H1 (cell line): ENCODE results near the gene CTDSP1. TPM values are rescaled to one million over a fixed set of nuclear protein-coding genes. Genes with fewer than 3 reads are reported as not detected.

Source experiments
- SP1 ChIP-seq: IDR thresholded peaks from 2 replicates; pipeline ENCODE4 v1.6.1; 2011; ENCODE audit warnings: low read depth, low read length
- polyA plus RNA-seq, 7 experiments: library from polyadenylated mRNA; depleted of rRNA in 3 of 7; stranded (reverse) in 5 of 7; unstranded in 2 of 7; fragments of >200 nt in 5 of 7; fragments of 200-250 nt in 2 of 7; gene quantifications; 1 replicate in 5 of 7; 2 replicates in 1 of 7; 4 replicates in 1 of 7; pipeline versions ENCODE4 v1.2.1 to v1.2.3, GENCODE V29; 2011 to 2013; ENCODE audit warnings: missing spikeins in 2 of 7, mixed read lengths in 2 of 7
- total RNA-seq: library from RNA; stranded (reverse); fragmentation: NEBNext Ultra II Directional; extraction: Animal tissue kit (Norgen Biotek cat#: 25700); gene quantifications from 2 replicates; pipeline ENCODE4 v1.2.1, GENCODE V29; 2021

CTDSP1 gene
- total and polyA plus RNA-seq, 2 of the 8 experiments (the other 6 are each of a cell fraction or from before 2014, with no cell fraction given) = 20.3 to 35.2 TPM

- no peak for TF ChIP-seq SP1
Measured at GRCh38 chr2:218434456-218434855, 34.8 kb downstream of the CTDSP1 start (continued).
